ENCODE data around the gene JAG2.

JAG2 gene

DNA sequence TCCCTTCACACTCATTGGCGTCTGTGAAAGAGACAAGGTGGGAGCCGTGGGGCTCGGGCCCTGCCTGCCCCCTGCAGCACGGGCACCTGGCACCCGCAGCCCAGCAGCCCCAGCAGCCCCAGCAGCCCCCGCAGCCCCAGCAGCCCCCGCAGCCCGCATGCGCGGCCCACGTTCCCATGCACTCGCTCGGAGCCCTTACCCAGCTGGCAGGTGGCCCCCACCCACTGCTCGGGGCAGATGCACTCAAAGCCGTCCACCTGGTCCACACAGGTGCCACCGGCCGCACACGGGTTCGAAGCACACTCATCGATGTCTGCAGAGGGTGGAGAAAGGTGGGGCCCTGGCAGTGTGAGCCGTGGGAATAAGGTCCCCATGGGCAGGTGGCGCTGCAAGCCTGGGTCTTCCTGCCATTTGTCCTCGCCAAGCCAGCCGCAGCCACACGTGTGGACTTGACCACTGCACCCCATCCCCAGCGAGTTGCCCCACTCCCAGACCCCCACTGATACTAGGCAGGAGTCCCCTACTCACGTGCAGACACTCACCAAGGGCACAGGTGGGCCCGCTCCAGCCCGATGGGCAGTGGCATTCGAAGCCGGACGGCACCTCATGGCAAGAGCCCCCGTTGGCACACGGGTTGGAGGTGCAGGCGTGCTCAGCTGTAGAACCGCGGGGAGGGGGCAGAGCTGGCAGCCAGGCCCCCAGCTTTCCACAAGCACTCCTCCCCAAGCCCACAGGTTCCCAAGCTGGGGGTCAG is 17.3 kb downstream of the JAG2 start:
- Histone ChIP-seq H3K27ac (replicated peaks) (no peak overlapping the region), H3K4me3 (replicated peaks; ENCODE audit: insufficient read depth, low read length) (no peak overlapping the region), H3K27me3 (ENCODE audit: insufficient read depth, poor library complexity, severe bottlenecking) (peaks cover 26% of the 10 kb centered on the region)
- TF ChIP-seq, protein P1, sequence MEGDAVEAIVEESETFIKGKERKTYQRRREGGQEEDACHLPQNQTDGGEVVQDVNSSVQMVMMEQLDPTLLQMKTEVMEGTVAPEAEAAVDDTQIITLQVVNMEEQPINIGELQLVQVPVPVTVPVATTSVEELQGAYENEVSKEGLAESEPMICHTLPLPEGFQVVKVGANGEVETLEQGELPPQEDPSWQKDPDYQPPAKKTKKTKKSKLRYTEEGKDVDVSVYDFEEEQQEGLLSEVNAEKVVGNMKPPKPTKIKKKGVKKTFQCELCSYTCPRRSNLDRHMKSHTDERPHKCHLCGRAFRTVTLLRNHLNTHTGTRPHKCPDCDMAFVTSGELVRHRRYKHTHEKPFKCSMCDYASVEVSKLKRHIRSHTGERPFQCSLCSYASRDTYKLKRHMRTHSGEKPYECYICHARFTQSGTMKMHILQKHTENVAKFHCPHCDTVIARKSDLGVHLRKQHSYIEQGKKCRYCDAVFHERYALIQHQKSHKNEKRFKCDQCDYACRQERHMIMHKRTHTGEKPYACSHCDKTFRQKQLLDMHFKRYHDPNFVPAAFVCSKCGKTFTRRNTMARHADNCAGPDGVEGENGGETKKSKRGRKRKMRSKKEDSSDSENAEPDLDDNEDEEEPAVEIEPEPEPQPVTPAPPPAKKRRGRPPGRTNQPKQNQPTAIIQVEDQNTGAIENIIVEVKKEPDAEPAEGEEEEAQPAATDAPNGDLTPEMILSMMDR (IDR thresholded peaks at IDR 0.05; ENCODE audit: insufficient read depth, low read length), result no peak
- no peak for TF ChIP-seq POLR2AphosphoS5 (IDR thresholded peaks at IDR 0.05; ENCODE audit: low read depth)
- TF ChIP-seq, protein P2, sequence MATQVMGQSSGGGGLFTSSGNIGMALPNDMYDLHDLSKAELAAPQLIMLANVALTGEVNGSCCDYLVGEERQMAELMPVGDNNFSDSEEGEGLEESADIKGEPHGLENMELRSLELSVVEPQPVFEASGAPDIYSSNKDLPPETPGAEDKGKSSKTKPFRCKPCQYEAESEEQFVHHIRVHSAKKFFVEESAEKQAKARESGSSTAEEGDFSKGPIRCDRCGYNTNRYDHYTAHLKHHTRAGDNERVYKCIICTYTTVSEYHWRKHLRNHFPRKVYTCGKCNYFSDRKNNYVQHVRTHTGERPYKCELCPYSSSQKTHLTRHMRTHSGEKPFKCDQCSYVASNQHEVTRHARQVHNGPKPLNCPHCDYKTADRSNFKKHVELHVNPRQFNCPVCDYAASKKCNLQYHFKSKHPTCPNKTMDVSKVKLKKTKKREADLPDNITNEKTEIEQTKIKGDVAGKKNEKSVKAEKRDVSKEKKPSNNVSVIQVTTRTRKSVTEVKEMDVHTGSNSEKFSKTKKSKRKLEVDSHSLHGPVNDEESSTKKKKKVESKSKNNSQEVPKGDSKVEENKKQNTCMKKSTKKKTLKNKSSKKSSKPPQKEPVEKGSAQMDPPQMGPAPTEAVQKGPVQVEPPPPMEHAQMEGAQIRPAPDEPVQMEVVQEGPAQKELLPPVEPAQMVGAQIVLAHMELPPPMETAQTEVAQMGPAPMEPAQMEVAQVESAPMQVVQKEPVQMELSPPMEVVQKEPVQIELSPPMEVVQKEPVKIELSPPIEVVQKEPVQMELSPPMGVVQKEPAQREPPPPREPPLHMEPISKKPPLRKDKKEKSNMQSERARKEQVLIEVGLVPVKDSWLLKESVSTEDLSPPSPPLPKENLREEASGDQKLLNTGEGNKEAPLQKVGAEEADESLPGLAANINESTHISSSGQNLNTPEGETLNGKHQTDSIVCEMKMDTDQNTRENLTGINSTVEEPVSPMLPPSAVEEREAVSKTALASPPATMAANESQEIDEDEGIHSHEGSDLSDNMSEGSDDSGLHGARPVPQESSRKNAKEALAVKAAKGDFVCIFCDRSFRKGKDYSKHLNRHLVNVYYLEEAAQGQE (IDR thresholded peaks at IDR 0.05; ENCODE audit: insufficient replicate concordance, low read depth), result no peak
- TF ChIP-seq GABPA (IDR thresholded peaks at IDR 0.05; ENCODE audit: low read depth), result no peak
- DNase-seq (ENCODE audit: low read depth in 1 of 2, low spot score in 1 of 2), result no peak

DNA sequence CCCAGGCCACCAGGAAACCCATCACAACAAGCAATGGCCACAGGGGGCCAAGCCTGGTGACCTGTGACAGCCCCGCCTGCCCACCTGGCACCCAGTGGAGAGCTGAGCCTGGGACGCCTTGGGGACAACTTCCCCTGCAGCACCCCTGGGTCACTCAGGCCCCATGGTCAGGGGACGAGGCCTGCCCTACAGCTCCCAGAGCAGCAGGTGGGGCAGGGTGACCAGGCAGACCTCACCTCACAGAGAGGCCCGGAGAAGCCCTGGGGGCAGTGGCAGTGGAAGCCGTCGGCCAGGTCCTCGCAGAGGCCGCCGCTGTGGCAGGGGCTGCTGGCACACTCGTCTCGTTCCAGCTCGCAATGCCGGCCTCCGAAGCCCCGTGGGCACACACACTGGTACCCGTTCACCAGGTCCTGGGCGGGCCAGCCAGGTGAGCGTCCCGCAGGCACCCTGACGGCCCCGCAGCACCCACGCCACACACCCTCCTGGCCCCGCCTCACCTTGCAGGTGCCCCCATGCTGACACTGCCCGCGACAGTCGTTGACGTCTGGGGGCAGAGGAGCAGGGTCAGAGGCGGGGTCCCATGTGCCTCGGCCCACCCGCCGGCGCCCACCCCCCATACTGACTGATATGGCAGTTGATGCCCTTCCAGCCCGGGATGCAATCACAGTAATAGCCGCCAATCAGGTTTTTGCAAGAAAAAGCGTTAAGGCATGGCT is 18.1 kb downstream of the JAG2 start:
- DNase-seq (ENCODE audit: low read depth in 1 of 2, low spot score in 1 of 2), result no peak
- peaks cover 26% of the 10 kb centered on the region for H3K27me3 ChIP-seq (ENCODE audit: insufficient read depth, poor library complexity, severe bottlenecking)
- no peak overlapping the region for H3K27ac ChIP-seq (replicated peaks)
- TF ChIP-seq, protein P1 (IDR thresholded peaks at IDR 0.05; ENCODE audit: insufficient read depth, low read length), result no peak
- no peak for TF ChIP-seq POLR2AphosphoS5 (IDR thresholded peaks at IDR 0.05; ENCODE audit: low read depth)
- TF ChIP-seq, protein P2 (IDR thresholded peaks at IDR 0.05; ENCODE audit: insufficient replicate concordance, low read depth), result no peak
- TF ChIP-seq SPI1 (IDR thresholded peaks at IDR 0.05; ENCODE audit: borderline replicate concordance, low read depth), result no peak
- no peak for TF ChIP-seq GABPA (IDR thresholded peaks at IDR 0.05; ENCODE audit: low read depth)
- no peak overlapping the region for H3K4me3 ChIP-seq (replicated peaks; ENCODE audit: insufficient read depth, low read length)

DNA sequence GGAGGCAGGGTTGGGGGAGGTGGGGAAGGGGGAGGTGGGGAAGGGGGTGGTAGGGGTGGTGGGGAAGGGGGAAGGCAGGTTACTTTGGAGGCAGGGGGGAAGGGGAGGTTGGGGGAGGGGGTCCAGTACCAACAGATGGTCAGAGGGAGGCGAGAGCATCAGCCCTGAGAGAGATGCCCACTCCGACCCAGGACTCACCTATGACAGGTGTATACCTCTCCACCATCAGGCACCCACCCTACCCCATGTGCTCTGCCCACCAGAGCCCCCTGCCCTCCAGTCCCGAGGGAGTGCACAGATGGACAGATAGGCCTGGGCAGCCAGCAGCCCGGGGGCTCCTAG is 18.6 kb downstream of the JAG2 start:
- DNase-seq (ENCODE audit: low read depth in 1 of 2, low spot score in 1 of 2), result no peak
- Histone ChIP-seq H3K27me3 (ENCODE audit: insufficient read depth, poor library complexity, severe bottlenecking) (peaks cover 23% of the 10 kb centered on the region), H3K4me3 (replicated peaks; ENCODE audit: insufficient read depth, low read length) (no peak overlapping the region), H3K27ac (replicated peaks) (no peak overlapping the region)
- TF ChIP-seq, protein P1 (IDR thresholded peaks at IDR 0.05; ENCODE audit: insufficient read depth, low read length), result no peak
- TF ChIP-seq GABPA (IDR thresholded peaks at IDR 0.05; ENCODE audit: low read depth), result no peak
- TF ChIP-seq, protein P2 (IDR thresholded peaks at IDR 0.05; ENCODE audit: insufficient replicate concordance, low read depth), result no peak
- no peak for TF ChIP-seq SPI1 (IDR thresholded peaks at IDR 0.05; ENCODE audit: borderline replicate concordance, low read depth)
- TF ChIP-seq POLR2AphosphoS5 (IDR thresholded peaks at IDR 0.05; ENCODE audit: low read depth), result no peak

Data from HL-60 (cell line).